Measurements from ENCODE around the gene FGF2.
"Not testable (repeated sequence)": the region's sequence is repeated elsewhere in the genome, so short reads cannot be mapped to it uniquely, and the experiment has no call there.

Gene FGF2

GRCh38 chr4:122814426-122814825, 12.2 kb upstream of the FGF2 start:
- DNase-seq (ENCODE audit: low spot score), result no peak

- DNase-seq (ENCODE audit: low spot score), result no peak
These were observed 11.4 kb upstream of the FGF2 start for GRCh38 chr4:122815248-122815647.

GRCh38 chr4:122816476-122816875, 10.2 kb upstream of the FGF2 start:
- no peak for DNase-seq (ENCODE audit: low spot score)

GRCh38 chr4:122819708-122820449, 6.8 kb upstream of the FGF2 start:
- DNase-seq (ENCODE audit: low spot score), result no peak

- DNase-seq (ENCODE audit: low spot score), result no peak
These were observed 5.5 kb upstream of the FGF2 start for GRCh38 chr4:122821092-122821491.

GRCh38 chr4:122822466-122822865, 4.2 kb upstream of the FGF2 start:
- no peak for DNase-seq (ENCODE audit: low spot score)

GRCh38 chr4:122823476-122823875, 3.2 kb upstream of the FGF2 start:
- DNase-seq (ENCODE audit: low spot score), result no peak

- DNase-seq (ENCODE audit: low spot score), result no peak
These were observed 2.0 kb upstream of the FGF2 start for GRCh38 chr4:122824616-122825015.

GRCh38 chr4:122826079-122826527, 528 bp upstream of the FGF2 start:
- no peak for DNase-seq (ENCODE audit: low spot score)

GRCh38 chr4:122827258-122827878, 737 bp downstream of the FGF2 start:
- no peak for DNase-seq (ENCODE audit: low spot score)

- DNase-seq (ENCODE audit: low spot score), result no peak
These were observed 1.4 kb downstream of the FGF2 start for GRCh38 chr4:122827879-122828601.

GRCh38 chr4:122830426-122831095, 3.9 kb downstream of the FGF2 start:
- no peak for DNase-seq (ENCODE audit: low spot score)

GRCh38 chr4:122831515-122832196, 5.0 kb downstream of the FGF2 start:
- no peak for DNase-seq (ENCODE audit: low spot score)

- no peak for DNase-seq (ENCODE audit: low spot score)
These were observed 6.1 kb downstream of the FGF2 start for GRCh38 chr4:122832732-122833131.

- no peak for DNase-seq (ENCODE audit: low spot score)
These were observed 7.4 kb downstream of the FGF2 start for GRCh38 chr4:122833999-122834398.

GRCh38 chr4:122836941-122837340, 10.3 kb downstream of the FGF2 start:
- DNase-seq (ENCODE audit: low spot score), result peak; percentile 2

- no peak for DNase-seq (ENCODE audit: low spot score)
These were observed 11.4 kb downstream of the FGF2 start for GRCh38 chr4:122838034-122838433.

GRCh38 chr4:122842392-122842791, 15.8 kb downstream of the FGF2 start:
- DNase-seq (ENCODE audit: low spot score), result no peak

GRCh38 chr4:122842984-122843531, 16.4 kb downstream of the FGF2 start:
- no peak for DNase-seq (ENCODE audit: low spot score)

- not testable (repeated sequence) for DNase-seq (ENCODE audit: low spot score)
These were observed 17.8 kb downstream of the FGF2 start for GRCh38 chr4:122844391-122844790.

GRCh38 chr4:122845066-122845465, 18.4 kb downstream of the FGF2 start:
- DNase-seq (ENCODE audit: low spot score), result no peak

- DNase-seq (ENCODE audit: low spot score), result no peak
These were observed 19.1 kb downstream of the FGF2 start for GRCh38 chr4:122845760-122846159.

Data from RKO (cell line).